Muscle of arm (tissue), 12 donors: ENCODE data around the gene PUS1. TPM values are rescaled to one million over a fixed set of nuclear protein-coding genes. Genes with fewer than 3 reads are reported as not detected.

ENCODE experiments used
- DNase-seq: peaks from one replicate; pipeline ENCODE4 v3.0.0-alpha.2; 2013
- polyA plus RNA-seq, 12 donors: library from polyadenylated mRNA; unstranded; fragments of 120-200 nt; gene quantifications; one replicate each; pipeline ENCODE4 v1.2.1, GENCODE V29; 2013; ENCODE audit not compliant: insufficient read length in 12 of 12

Gene PUS1
- polyA plus RNA-seq, 12 donors = 7.4 to 15.6 (median 10.2) TPM; not detected in 1

GRCh38 chr12:131901431-131902331 lies 27.4 kb upstream of the PUS1 start:
- no peak for DNase-seq

GRCh38 chr12:131902332-131903241 lies 26.5 kb upstream of the PUS1 start:
- no peak for DNase-seq

GRCh38 chr12:131903270-131904255 lies 25.5 kb upstream of the PUS1 start:
- DNase-seq = no peak

- DNase-seq = no peak
Measured at GRCh38 chr12:131904346-131904745, 24.7 kb upstream of the PUS1 start.

GRCh38 chr12:131905081-131905629 lies 23.9 kb upstream of the PUS1 start:
- no peak for DNase-seq

GRCh38 chr12:131905630-131906091 lies 23.4 kb upstream of the PUS1 start:
- DNase-seq = no peak

GRCh38 chr12:131907379-131908091 lies 21.5 kb upstream of the PUS1 start:
- DNase-seq = no peak

- no peak for DNase-seq
Measured at GRCh38 chr12:131908092-131909080, 20.7 kb upstream of the PUS1 start.

GRCh38 chr12:131909081-131909751 lies 19.9 kb upstream of the PUS1 start:
- DNase-seq = no peak

GRCh38 chr12:131909752-131910219 lies 19.3 kb upstream of the PUS1 start:
- no peak for DNase-seq

- no peak for DNase-seq
Measured at GRCh38 chr12:131910302-131911027, 18.6 kb upstream of the PUS1 start.

GRCh38 chr12:131911028-131911650 lies 17.9 kb upstream of the PUS1 start:
- DNase-seq = no peak

- no peak for DNase-seq
Measured at GRCh38 chr12:131911851-131912477, 17.1 kb upstream of the PUS1 start.

- DNase-seq = no peak
Measured at GRCh38 chr12:131912518-131913274, 16.4 kb upstream of the PUS1 start.

GRCh38 chr12:131913666-131914065 lies 15.4 kb upstream of the PUS1 start:
- DNase-seq = no peak
